ENCODE measurements around the gene OPCML. TPM values are rescaled to one million over a fixed set of nuclear protein-coding genes. Genes with fewer than 3 reads are reported as not detected.

The OPCML gene
- polyA plus RNA-seq, 1 donor from 2014 or later, result not detected

DNA sequence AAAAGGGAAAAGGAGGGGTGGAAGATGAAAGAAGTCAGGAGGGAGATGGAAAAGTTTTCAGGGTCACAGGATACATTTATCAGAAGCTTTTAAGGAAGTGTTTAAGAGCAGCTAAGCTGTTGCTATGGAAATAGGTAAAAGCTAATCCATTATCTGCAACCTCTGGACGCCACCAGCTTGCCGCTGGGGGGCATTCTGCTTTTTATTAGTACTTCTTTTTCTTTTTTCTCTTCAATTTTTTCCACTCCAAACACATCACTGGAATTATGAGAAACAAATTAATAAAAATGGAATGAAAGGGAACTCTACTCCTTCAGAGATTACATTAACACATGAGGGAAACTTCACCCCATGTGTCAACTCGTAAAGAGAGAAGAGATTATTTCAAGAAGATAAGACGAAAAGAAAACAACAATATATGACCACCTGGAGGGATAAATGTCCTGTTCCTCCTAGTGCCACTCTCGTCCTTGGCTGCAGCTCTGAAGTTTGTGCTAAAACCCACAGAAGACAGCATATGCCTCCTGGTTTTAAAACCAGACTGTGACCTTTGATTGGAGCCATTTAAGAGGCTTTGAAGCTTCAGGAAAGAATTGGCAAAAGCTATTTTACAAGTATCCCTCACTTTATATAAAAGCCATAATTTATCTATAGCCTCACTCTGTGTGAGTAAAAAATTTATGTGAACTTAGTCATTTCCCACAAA lies 972.8 kb downstream of the OPCML start:
- peaks cover 2 to 16% (median 5%) of the 10 kb centered on the region in 3 donors for H3K9me3 Mint-ChIP-seq
- no peaks in the 10 kb centered on the region for H3K36me3 Mint-ChIP-seq
- H3K27me3 Mint-ChIP-seq, result no peaks in the 10 kb centered on the region
- H3K4me1 Mint-ChIP-seq, result peaks cover 0 to 2% (median 0%) of the 10 kb centered on the region in 3 donors
- no peak overlapping the region for H3K4me3 Mint-ChIP-seq
- H3K27ac Mint-ChIP-seq, result no peak overlapping the region

GRCh38 chr11:132556316-132556715 lies 976.0 kb downstream of the OPCML start:
- H3K27ac Mint-ChIP-seq, result no peak overlapping the region
- no peak overlapping the region for H3K4me3 Mint-ChIP-seq
- no peaks in the 10 kb centered on the region for H3K4me1 Mint-ChIP-seq
- peaks cover 5 to 21% (median 8%) of the 10 kb centered on the region in 3 donors for H3K9me3 Mint-ChIP-seq
- no peaks in the 10 kb centered on the region for H3K27me3 Mint-ChIP-seq
- H3K36me3 Mint-ChIP-seq, result no peaks in the 10 kb centered on the region

- H3K4me3 Mint-ChIP-seq, result no peak overlapping the region
- no peak overlapping the region for H3K27ac Mint-ChIP-seq
- no peaks in the 10 kb centered on the region for H3K27me3 Mint-ChIP-seq
- no peaks in the 10 kb centered on the region for H3K36me3 Mint-ChIP-seq
- peaks cover 5 to 14% (median 8%) of the 10 kb centered on the region in 3 donors for H3K9me3 Mint-ChIP-seq
- H3K4me1 Mint-ChIP-seq, result no peaks in the 10 kb centered on the region
Observed at GRCh38 chr11:132555617-132556016, 976.7 kb downstream of the OPCML start.

- Mint-ChIP-seq H3K27ac (no peak overlapping the region), H3K4me1 (no peaks in the 10 kb centered on the region)
Observed at GRCh38 chr11:132551016-132551415, 981.3 kb downstream of the OPCML start.

GRCh38 chr11:132549561-132549960 lies 982.7 kb downstream of the OPCML start:
- peaks cover 7 to 13% (median 11%) of the 10 kb centered on the region in 3 donors for H3K9me3 Mint-ChIP-seq
- H3K4me3 Mint-ChIP-seq, result no peak overlapping the region
- H3K4me1 Mint-ChIP-seq, result no peaks in the 10 kb centered on the region
- no peak overlapping the region for H3K27ac Mint-ChIP-seq
- H3K36me3 Mint-ChIP-seq, result no peaks in the 10 kb centered on the region
- H3K27me3 Mint-ChIP-seq, result no peaks in the 10 kb centered on the region

More at GRCh38 chr11:132551016-132551415, 981.3 kb downstream of the OPCML start:
- Mint-ChIP-seq H3K36me3 (no peaks in the 10 kb centered on the region), H3K9me3 (peaks cover 5 to 11% (median 9%) of the 10 kb centered on the region in 3 donors), H3K4me3 (no peak overlapping the region), H3K27me3 (no peaks in the 10 kb centered on the region)

GRCh38 chr11:132549001-132549400 lies 983.3 kb downstream of the OPCML start:
- Mint-ChIP-seq H3K4me1 (no peaks in the 10 kb centered on the region), H3K36me3 (no peaks in the 10 kb centered on the region), H3K9me3 (peaks cover 7 to 13% (median 11%) of the 10 kb centered on the region in 3 donors), H3K27ac (no peak overlapping the region), H3K27me3 (no peaks in the 10 kb centered on the region), H3K4me3 (no peak overlapping the region)

- Mint-ChIP-seq H3K4me1 (no peaks in the 10 kb centered on the region), H3K4me3 (no peak overlapping the region), H3K27ac (no peak overlapping the region), H3K36me3 (no peaks in the 10 kb centered on the region), H3K27me3 (no peaks in the 10 kb centered on the region), H3K9me3 (peaks cover 4 to 6% (median 5%) of the 10 kb centered on the region in 3 donors)
Observed at GRCh38 chr11:132544007-132544406, 988.3 kb downstream of the OPCML start.

DNA sequence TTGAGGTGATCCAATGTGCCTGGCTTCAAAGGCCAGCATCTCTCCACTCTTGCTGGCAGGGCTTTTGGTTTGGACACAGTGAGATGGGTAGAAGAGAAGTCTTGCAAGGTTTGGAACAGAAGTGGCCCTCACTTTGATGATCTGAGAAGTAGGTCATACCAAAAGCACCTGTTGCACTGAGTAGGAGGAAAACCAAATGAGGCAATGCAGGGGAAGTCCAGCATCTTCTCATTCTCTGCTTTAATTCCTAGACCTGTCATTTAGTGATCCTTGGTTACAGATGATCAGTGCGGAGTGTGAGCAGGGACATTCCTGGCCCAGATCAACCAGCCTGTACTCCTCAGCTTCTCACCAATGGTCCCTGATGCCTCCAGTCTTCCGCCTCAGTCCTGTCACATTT lies 990.5 kb downstream of the OPCML start:
- H3K4me1 Mint-ChIP-seq, result no peaks in the 10 kb centered on the region
- peaks cover 2 to 5% (median 5%) of the 10 kb centered on the region in 3 donors for H3K9me3 Mint-ChIP-seq
- no peak overlapping the region for H3K4me3 Mint-ChIP-seq
- H3K36me3 Mint-ChIP-seq, result no peaks in the 10 kb centered on the region
- H3K27ac Mint-ChIP-seq, result no peak overlapping the region
- no peaks in the 10 kb centered on the region for H3K27me3 Mint-ChIP-seq

- H3K4me1 Mint-ChIP-seq, result no peaks in the 10 kb centered on the region
- H3K4me3 Mint-ChIP-seq, result no peak overlapping the region
- H3K27me3 Mint-ChIP-seq, result no peaks in the 10 kb centered on the region
- H3K36me3 Mint-ChIP-seq, result no peaks in the 10 kb centered on the region
- H3K27ac Mint-ChIP-seq, result no peak overlapping the region
- H3K9me3 Mint-ChIP-seq, result peaks cover 0 to 2% (median 0%) of the 10 kb centered on the region in 3 donors
Observed at GRCh38 chr11:132540581-132540980, 991.7 kb downstream of the OPCML start.

- H3K4me1 Mint-ChIP-seq, result no peaks in the 10 kb centered on the region
- H3K27me3 Mint-ChIP-seq, result no peaks in the 10 kb centered on the region
- H3K4me3 Mint-ChIP-seq, result no peak overlapping the region
- no peak overlapping the region for H3K27ac Mint-ChIP-seq
- no peaks in the 10 kb centered on the region for H3K9me3 Mint-ChIP-seq
- no peaks in the 10 kb centered on the region for H3K36me3 Mint-ChIP-seq
Observed at GRCh38 chr11:132539590-132540368, 992.5 kb downstream of the OPCML start.

- no peaks in the 10 kb centered on the region for H3K36me3 Mint-ChIP-seq
- H3K9me3 Mint-ChIP-seq, result no peaks in the 10 kb centered on the region
- no peak overlapping the region for H3K27ac Mint-ChIP-seq
- H3K4me3 Mint-ChIP-seq, result no peak overlapping the region
- no peaks in the 10 kb centered on the region for H3K27me3 Mint-ChIP-seq
- H3K4me1 Mint-ChIP-seq, result no peaks in the 10 kb centered on the region
Observed at GRCh38 chr11:132538642-132539041, 993.7 kb downstream of the OPCML start.

- H3K4me1 Mint-ChIP-seq, result no peaks in the 10 kb centered on the region
- H3K36me3 Mint-ChIP-seq, result no peaks in the 10 kb centered on the region
- peaks cover 0 to 2% (median 2%) of the 10 kb centered on the region in 3 donors for H3K9me3 Mint-ChIP-seq
- no peak overlapping the region for H3K27ac Mint-ChIP-seq
- H3K27me3 Mint-ChIP-seq, result no peaks in the 10 kb centered on the region
- no peak overlapping the region for H3K4me3 Mint-ChIP-seq
Observed at GRCh38 chr11:132535830-132536229, 996.5 kb downstream of the OPCML start.

DNA sequence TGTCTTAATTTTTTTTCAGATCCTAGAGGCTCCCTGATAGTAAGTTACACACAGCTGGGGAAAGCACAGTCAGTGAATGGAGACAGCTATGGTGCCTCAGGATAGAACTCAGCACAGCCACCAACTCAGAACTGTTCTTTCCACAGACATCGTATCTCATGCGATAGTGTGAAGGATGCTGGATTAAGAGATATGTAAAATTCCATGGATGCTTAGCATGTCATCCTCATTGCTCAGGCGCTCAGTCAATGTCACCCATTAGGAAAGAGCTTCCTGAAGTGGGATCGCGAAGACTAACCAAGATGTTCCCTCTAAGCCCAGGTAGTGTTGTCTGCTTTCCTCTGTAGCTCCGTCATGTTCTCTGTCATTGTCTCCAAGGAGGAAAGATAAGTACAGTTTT lies 1000.4 kb downstream of the OPCML start:
- Mint-ChIP-seq H3K27me3 (no peaks in the 10 kb centered on the region), H3K4me3 (no peak overlapping the region), H3K36me3 (no peaks in the 10 kb centered on the region), H3K27ac (no peak overlapping the region), H3K9me3 (peaks cover 2 to 4% (median 3%) of the 10 kb centered on the region in 3 donors), H3K4me1 (peaks cover 0 to 1% (median 0%) of the 10 kb centered on the region in 3 donors)

DNA sequence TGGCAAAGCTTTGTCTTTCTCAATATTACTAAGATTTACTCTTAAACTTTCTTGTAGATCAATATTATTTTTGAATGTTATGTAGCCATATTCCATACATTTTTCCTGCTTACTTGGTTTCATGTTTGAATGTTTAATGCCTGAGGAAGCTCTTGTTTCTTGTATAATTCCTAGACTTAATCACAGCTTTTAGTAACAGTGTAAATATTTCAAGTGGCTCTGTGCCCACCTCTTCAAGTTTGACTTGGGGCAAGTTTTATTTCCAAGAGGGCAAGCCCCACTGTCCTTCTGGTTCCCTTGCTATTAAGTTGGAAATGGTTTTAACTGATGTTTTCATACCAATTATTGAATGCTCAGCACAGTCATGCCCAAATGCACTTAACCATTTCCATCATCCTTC lies 1004.1 kb downstream of the OPCML start:
- no peaks in the 10 kb centered on the region for H3K27me3 Mint-ChIP-seq
- peaks cover 3% of the 10 kb centered on the region for H3K36me3 Mint-ChIP-seq
- H3K4me3 Mint-ChIP-seq, result no peak overlapping the region
- peaks cover 2 to 9% (median 3%) of the 10 kb centered on the region in 3 donors for H3K9me3 Mint-ChIP-seq
- H3K4me1 Mint-ChIP-seq, result peaks cover 0 to 1% (median 0%) of the 10 kb centered on the region in 3 donors
- no peak overlapping the region for H3K27ac Mint-ChIP-seq

GRCh38 chr11:132523929-132524328 lies 1008.4 kb downstream of the OPCML start:
- Mint-ChIP-seq H3K4me1 (no peaks in the 10 kb centered on the region), H3K36me3 (peaks cover 3% of the 10 kb centered on the region), H3K27me3 (no peaks in the 10 kb centered on the region), H3K4me3 (no peak overlapping the region), H3K9me3 (peaks cover 1 to 5% (median 1%) of the 10 kb centered on the region in 3 donors), H3K27ac (no peak overlapping the region)
